Activated CD4-positive, alpha-beta memory T cell treated with anti-CD3 and anti-CD28 coated beads, Interleukin-2, amount 10 ng/mL, durations not matched to agents 7 days and 5 days (primary cell): ENCODE measurements around the gene DGKK. TPM values are rescaled to one million over a fixed set of nuclear protein-coding genes. Genes with fewer than 3 reads are reported as not detected.

Experiments used
- CTCF ChIA-PET: fragments of 350-600 bp; sonication (Branson Sonifier 250); formaldehyde crosslinking; loops from one replicate; lab custom pipeline; 2021; ENCODE audit warnings: antibody characterized with exemption, inconsistent platforms; lab: Charles Lee
- POLR2A ChIA-PET: fragments of 350-600 bp; sonication (Branson Sonifier 250); formaldehyde crosslinking; loops from one replicate; lab custom pipeline; 2021; ENCODE audit warnings: antibody characterized with exemption; lab: Charles Lee
- DNase-seq: peaks from one replicate; pipeline ENCODE4 v3.0.0-alpha.2; 2020
- H3K27ac Mint-ChIP-seq: one replicate; pipeline ENCODE4 v1.8.0; 2021; ENCODE audit warnings: mild to moderate bottlenecking, mixed read lengths
- H3K27me3 Mint-ChIP-seq: one replicate; pipeline ENCODE4 v1.8.0; 2021; ENCODE audit warnings: mixed read lengths
- H3K36me3 Mint-ChIP-seq: one replicate; pipeline ENCODE4 v1.8.0; 2021; ENCODE audit warnings: low read depth, mixed read lengths
- H3K4me1 Mint-ChIP-seq: one replicate; pipeline ENCODE4 v1.8.0; 2021; ENCODE audit warnings: mixed read lengths
- H3K4me3 Mint-ChIP-seq: one replicate; pipeline ENCODE4 v1.8.0; 2021; ENCODE audit warnings: mild to moderate bottlenecking, mixed read lengths
- H3K9me3 Mint-ChIP-seq: one replicate; pipeline ENCODE4 v1.8.0; 2021; ENCODE audit warnings: mixed read lengths
- total RNA-seq, 2 experiments: library from RNA; stranded (reverse); gene quantifications; one replicate each; pipeline ENCODE4 v1.2.3, GENCODE V29; 2021

DGKK gene
- total RNA-seq, 2 experiments from 2014 or later: not detected

GRCh38 chrX:50452782-50453181 lies 17.8 kb downstream of the DGKK start:
- peaks cover 1% of the 10 kb centered on the region for H3K27me3 Mint-ChIP-seq
- DNase-seq: no peak
- ChIA-PET CTCF (no interaction called here), POLR2A (no interaction called here)
- no peak overlapping the region for H3K27ac Mint-ChIP-seq
- no peaks in the 10 kb centered on the region for H3K4me1 Mint-ChIP-seq
- no peak overlapping the region for H3K4me3 Mint-ChIP-seq
- H3K9me3 Mint-ChIP-seq: no peaks in the 10 kb centered on the region
- H3K36me3 Mint-ChIP-seq: no peaks in the 10 kb centered on the region

GRCh38 chrX:50450324-50450723 lies 20.3 kb downstream of the DGKK start:
- no peaks in the 10 kb centered on the region for H3K4me1 Mint-ChIP-seq
- CTCF ChIA-PET: no interaction called here

GRCh38 chrX:50448565-50448964 lies 22.1 kb downstream of the DGKK start:
- POLR2A ChIA-PET: no interaction called here
- H3K4me3 Mint-ChIP-seq: no peak overlapping the region
- DNase-seq: no peak
- H3K27ac Mint-ChIP-seq: no peak overlapping the region
- no peaks in the 10 kb centered on the region for H3K4me1 Mint-ChIP-seq
- H3K9me3 Mint-ChIP-seq: no peaks in the 10 kb centered on the region
- CTCF ChIA-PET: no interaction called here
- peaks cover 4% of the 10 kb centered on the region for H3K27me3 Mint-ChIP-seq
- no peaks in the 10 kb centered on the region for H3K36me3 Mint-ChIP-seq

More at GRCh38 chrX:50450324-50450723, 20.3 kb downstream of the DGKK start:
- Mint-ChIP-seq H3K9me3 (no peaks in the 10 kb centered on the region), H3K36me3 (no peaks in the 10 kb centered on the region), H3K4me3 (no peak overlapping the region), H3K27me3 (peaks cover 1% of the 10 kb centered on the region), H3K27ac (no peak overlapping the region)
- no peak for DNase-seq
- POLR2A ChIA-PET: no interaction called here

DNA sequence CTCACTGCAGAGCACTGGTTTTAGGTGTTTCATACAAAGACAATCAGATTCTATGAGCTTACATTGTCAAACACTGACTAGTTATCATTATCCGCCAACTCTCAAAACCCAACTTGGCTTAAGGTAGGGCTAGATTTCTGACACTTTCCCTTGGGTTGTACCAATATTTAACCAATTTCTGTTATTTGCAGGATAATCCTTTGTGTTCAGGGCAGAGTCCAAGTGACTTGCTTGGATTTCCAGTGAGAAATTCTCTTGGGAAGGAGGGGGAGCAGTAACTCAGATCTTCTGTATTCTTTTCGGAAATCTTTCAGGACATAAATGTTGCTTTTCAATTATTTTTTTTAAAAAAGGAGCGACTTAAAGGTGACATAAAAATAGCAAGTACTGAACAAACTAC lies 23.1 kb downstream of the DGKK start:
- no peak overlapping the region for H3K4me3 Mint-ChIP-seq
- no peak for DNase-seq
- POLR2A ChIA-PET: no interaction called here
- H3K27ac Mint-ChIP-seq: no peak overlapping the region
- H3K9me3 Mint-ChIP-seq: no peaks in the 10 kb centered on the region
- no peaks in the 10 kb centered on the region for H3K36me3 Mint-ChIP-seq
- H3K4me1 Mint-ChIP-seq: no peaks in the 10 kb centered on the region
- peaks cover 3% of the 10 kb centered on the region for H3K27me3 Mint-ChIP-seq
- CTCF ChIA-PET: no interaction called here

DNA sequence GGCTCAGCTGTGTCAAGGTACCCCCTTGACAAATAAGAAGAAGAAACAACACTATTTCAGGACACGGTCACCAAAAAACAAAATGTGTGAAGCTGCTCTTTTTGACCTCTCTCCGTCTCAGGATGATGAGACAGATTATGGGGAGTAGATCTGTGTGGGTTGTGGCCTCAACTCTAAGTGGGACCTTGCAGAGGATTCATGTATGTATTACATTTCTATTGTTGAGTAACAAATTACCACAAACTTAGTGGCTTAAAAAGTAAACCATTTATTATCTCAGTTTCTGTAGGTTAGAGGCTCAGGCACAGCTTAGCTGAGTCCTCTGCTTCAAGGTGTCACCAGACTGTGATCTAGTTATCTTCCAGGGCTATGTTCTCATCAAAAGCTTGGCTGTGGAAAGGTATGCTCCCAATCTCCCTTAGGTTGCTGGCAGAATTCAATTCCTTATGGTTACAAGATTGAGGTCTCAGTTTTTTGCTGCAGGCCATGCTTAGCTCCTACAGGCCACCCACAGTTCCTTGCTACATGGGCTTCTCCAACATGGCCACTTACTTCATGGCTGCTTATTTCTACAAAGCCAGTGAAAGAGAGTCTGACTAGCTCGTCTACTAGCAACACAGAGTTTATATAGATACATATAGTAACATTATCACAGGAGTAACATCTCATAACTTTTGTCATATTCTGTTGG lies 28.1 kb downstream of the DGKK start:
- Mint-ChIP-seq H3K9me3 (no peaks in the 10 kb centered on the region), H3K27me3 (peaks cover 3% of the 10 kb centered on the region), H3K36me3 (no peaks in the 10 kb centered on the region), H3K4me3 (no peak overlapping the region), H3K27ac (no peak overlapping the region), H3K4me1 (no peaks in the 10 kb centered on the region)
- ChIA-PET POLR2A (no interaction called here), CTCF (no interaction called here)
- no peak for DNase-seq

GRCh38 chrX:50436797-50437196 lies 33.8 kb downstream of the DGKK start:
- Mint-ChIP-seq H3K36me3 (no peaks in the 10 kb centered on the region), H3K27ac (no peak overlapping the region), H3K9me3 (no peaks in the 10 kb centered on the region), H3K4me3 (no peak overlapping the region), H3K27me3 (no peaks in the 10 kb centered on the region), H3K4me1 (no peaks in the 10 kb centered on the region)
- no peak for DNase-seq
- ChIA-PET CTCF (no interaction called here), POLR2A (no interaction called here)

- no peaks in the 10 kb centered on the region for H3K36me3 Mint-ChIP-seq
- DNase-seq: no peak
- H3K9me3 Mint-ChIP-seq: no peaks in the 10 kb centered on the region
- H3K27me3 Mint-ChIP-seq: no peaks in the 10 kb centered on the region
- no peaks in the 10 kb centered on the region for H3K4me1 Mint-ChIP-seq
- ChIA-PET POLR2A (no interaction called here), CTCF (no interaction called here)
- H3K27ac Mint-ChIP-seq: no peak overlapping the region
- no peak overlapping the region for H3K4me3 Mint-ChIP-seq
These were observed 37.8 kb downstream of the DGKK start for GRCh38 chrX:50432829-50433289.

DNA sequence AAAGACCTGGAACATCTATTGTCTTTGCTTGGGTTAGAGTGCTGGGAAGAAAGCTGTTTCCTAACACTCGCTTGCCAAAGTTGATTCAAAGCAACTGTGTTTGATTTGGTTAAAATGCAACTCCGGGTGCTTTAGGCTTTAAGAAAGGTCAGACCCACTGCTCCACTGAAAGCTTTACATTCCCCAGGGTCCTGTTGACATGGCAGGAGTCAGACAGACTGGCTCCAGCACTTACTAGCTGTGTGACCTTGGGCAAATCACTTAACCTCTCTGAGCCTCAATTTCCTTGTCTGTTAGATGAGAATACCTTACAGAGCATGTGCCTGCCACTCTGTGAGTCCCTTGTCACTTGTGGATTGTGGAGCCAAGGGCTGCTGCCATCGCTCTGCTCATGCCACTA lies 39.0 kb downstream of the DGKK start:
- Mint-ChIP-seq H3K4me3 (no peak overlapping the region), H3K4me1 (no peaks in the 10 kb centered on the region), H3K27ac (no peak overlapping the region), H3K27me3 (no peaks in the 10 kb centered on the region), H3K36me3 (no peaks in the 10 kb centered on the region), H3K9me3 (no peaks in the 10 kb centered on the region)
- ChIA-PET CTCF (no interaction called here), POLR2A (no interaction called here)
- no peak for DNase-seq

GRCh38 chrX:50430917-50431575 lies 39.6 kb downstream of the DGKK start:
- CTCF ChIA-PET: no interaction called here
- no peaks in the 10 kb centered on the region for H3K4me1 Mint-ChIP-seq
- no peak for DNase-seq

GRCh38 chrX:50428174-50428573 lies 42.5 kb downstream of the DGKK start:
- no peak for DNase-seq
- no peak overlapping the region for H3K27ac Mint-ChIP-seq
- no peaks in the 10 kb centered on the region for H3K36me3 Mint-ChIP-seq
- H3K27me3 Mint-ChIP-seq: peaks cover 2% of the 10 kb centered on the region
- ChIA-PET CTCF (no interaction called here), POLR2A (no interaction called here)
- no peaks in the 10 kb centered on the region for H3K4me1 Mint-ChIP-seq
- no peaks in the 10 kb centered on the region for H3K9me3 Mint-ChIP-seq
- H3K4me3 Mint-ChIP-seq: no peak overlapping the region

More at GRCh38 chrX:50430917-50431575, 39.6 kb downstream of the DGKK start:
- Mint-ChIP-seq H3K27me3 (no peaks in the 10 kb centered on the region), H3K9me3 (no peaks in the 10 kb centered on the region), H3K4me3 (no peak overlapping the region), H3K36me3 (no peaks in the 10 kb centered on the region), H3K27ac (no peak overlapping the region)
- POLR2A ChIA-PET: no interaction called here

- ChIA-PET POLR2A (no interaction called here), CTCF (no interaction called here)
- H3K27me3 Mint-ChIP-seq: no peaks in the 10 kb centered on the region
- no peak for DNase-seq
- H3K9me3 Mint-ChIP-seq: no peaks in the 10 kb centered on the region
- no peaks in the 10 kb centered on the region for H3K36me3 Mint-ChIP-seq
- no peak overlapping the region for H3K27ac Mint-ChIP-seq
- H3K4me1 Mint-ChIP-seq: no peaks in the 10 kb centered on the region
- H3K4me3 Mint-ChIP-seq: no peak overlapping the region
These were observed 62.6 kb downstream of the DGKK start for GRCh38 chrX:50407976-50408375.

- no peaks in the 10 kb centered on the region for H3K36me3 Mint-ChIP-seq
- H3K4me3 Mint-ChIP-seq: no peak overlapping the region
- H3K9me3 Mint-ChIP-seq: no peaks in the 10 kb centered on the region
- H3K4me1 Mint-ChIP-seq: no peaks in the 10 kb centered on the region
- POLR2A ChIA-PET: no interaction called here
- H3K27me3 Mint-ChIP-seq: peaks cover 2% of the 10 kb centered on the region
- no peak overlapping the region for H3K27ac Mint-ChIP-seq
- CTCF ChIA-PET: no interaction called here
- DNase-seq: no peak
These were observed 66.7 kb downstream of the DGKK start for GRCh38 chrX:50403903-50404302.

- no peak overlapping the region for H3K4me3 Mint-ChIP-seq
- POLR2A ChIA-PET: no interaction called here
- CTCF ChIA-PET: no interaction called here
- H3K27ac Mint-ChIP-seq: no peak overlapping the region
- no peak for DNase-seq
- peaks cover 2% of the 10 kb centered on the region for H3K27me3 Mint-ChIP-seq
- H3K9me3 Mint-ChIP-seq: no peaks in the 10 kb centered on the region
- no peaks in the 10 kb centered on the region for H3K4me1 Mint-ChIP-seq
- H3K36me3 Mint-ChIP-seq: no peaks in the 10 kb centered on the region
These were observed 67.7 kb downstream of the DGKK start for GRCh38 chrX:50402886-50403285.

DNA sequence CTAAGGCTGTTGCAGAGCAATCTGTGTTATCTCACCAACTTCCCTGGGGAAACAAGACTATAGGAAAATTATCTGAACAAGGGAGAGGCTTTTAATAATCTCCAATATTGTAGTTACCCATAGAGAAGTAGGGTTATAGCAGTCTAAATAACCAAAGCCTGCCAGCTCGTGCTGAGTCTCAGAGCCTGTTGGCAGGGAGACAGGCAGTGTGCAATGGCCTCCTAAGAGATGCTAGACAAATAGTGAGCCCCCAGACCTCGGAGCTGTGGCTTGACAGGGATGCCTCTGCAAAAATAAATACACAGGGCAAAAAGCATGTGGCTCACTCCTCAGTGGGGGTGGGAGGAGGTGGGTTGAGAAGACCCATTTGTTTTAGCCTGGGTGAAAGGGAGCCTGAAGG lies 76.7 kb downstream of the DGKK start:
- ChIA-PET POLR2A (no interaction called here), CTCF (no interaction called here)
- no peak overlapping the region for H3K4me3 Mint-ChIP-seq
- H3K36me3 Mint-ChIP-seq: no peaks in the 10 kb centered on the region
- no peaks in the 10 kb centered on the region for H3K9me3 Mint-ChIP-seq
- DNase-seq: no peak
- no peaks in the 10 kb centered on the region for H3K27me3 Mint-ChIP-seq
- no peak overlapping the region for H3K27ac Mint-ChIP-seq
- H3K4me1 Mint-ChIP-seq: no peaks in the 10 kb centered on the region
